ENCODE results near the gene CRAMP1.

DNA sequence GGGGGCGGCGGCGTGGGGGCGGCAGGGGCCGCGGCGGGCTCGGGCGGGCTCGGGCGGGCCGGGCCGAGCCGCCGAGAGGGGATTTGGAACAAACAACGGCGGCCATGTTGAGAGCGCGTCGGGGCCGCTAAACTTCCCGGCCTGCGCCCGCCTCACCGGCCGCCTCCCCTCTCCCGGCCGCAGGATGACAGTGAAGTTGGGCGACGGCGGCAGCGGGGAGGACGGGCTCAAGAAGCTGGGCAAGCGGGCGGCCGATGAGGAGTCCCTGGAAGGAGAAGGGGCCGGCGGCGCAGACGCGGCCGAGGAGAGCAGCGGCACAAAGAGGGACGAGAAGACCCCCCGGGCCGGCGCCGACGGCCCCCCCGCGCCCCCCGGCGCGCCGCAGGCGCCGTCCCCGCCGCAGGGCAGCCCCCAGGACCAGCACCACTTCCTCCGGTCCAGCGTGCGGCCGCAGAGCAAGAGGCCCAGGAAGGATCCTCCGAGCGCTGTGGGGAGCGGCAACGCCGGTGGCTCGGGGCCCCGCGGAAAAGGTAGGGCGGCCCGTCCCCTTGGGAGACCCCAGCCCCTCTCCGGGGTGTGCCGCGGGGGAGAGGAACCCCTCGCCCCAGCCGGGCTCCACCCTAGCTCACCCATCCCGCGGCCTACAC is 2.4 kb downstream of the CRAMP1 start:
- TF ChIP-seq EP300 (IDR thresholded peaks at IDR 0.05) (no peak), POLR2A (IDR thresholded peaks at IDR 0.05) (no peak)
- TF ChIP-seq, protein P1, sequence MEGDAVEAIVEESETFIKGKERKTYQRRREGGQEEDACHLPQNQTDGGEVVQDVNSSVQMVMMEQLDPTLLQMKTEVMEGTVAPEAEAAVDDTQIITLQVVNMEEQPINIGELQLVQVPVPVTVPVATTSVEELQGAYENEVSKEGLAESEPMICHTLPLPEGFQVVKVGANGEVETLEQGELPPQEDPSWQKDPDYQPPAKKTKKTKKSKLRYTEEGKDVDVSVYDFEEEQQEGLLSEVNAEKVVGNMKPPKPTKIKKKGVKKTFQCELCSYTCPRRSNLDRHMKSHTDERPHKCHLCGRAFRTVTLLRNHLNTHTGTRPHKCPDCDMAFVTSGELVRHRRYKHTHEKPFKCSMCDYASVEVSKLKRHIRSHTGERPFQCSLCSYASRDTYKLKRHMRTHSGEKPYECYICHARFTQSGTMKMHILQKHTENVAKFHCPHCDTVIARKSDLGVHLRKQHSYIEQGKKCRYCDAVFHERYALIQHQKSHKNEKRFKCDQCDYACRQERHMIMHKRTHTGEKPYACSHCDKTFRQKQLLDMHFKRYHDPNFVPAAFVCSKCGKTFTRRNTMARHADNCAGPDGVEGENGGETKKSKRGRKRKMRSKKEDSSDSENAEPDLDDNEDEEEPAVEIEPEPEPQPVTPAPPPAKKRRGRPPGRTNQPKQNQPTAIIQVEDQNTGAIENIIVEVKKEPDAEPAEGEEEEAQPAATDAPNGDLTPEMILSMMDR (IDR thresholded peaks at IDR 0.05), result no peak

All from sigmoid colon (tissue), 4 donors.